ENCODE data around the gene CAMK2A. TPM values are rescaled to one million over a fixed set of nuclear protein-coding genes. Genes with fewer than 3 reads are reported as not detected.

Gene CAMK2A
- total RNA-seq, result not detected

DNA sequence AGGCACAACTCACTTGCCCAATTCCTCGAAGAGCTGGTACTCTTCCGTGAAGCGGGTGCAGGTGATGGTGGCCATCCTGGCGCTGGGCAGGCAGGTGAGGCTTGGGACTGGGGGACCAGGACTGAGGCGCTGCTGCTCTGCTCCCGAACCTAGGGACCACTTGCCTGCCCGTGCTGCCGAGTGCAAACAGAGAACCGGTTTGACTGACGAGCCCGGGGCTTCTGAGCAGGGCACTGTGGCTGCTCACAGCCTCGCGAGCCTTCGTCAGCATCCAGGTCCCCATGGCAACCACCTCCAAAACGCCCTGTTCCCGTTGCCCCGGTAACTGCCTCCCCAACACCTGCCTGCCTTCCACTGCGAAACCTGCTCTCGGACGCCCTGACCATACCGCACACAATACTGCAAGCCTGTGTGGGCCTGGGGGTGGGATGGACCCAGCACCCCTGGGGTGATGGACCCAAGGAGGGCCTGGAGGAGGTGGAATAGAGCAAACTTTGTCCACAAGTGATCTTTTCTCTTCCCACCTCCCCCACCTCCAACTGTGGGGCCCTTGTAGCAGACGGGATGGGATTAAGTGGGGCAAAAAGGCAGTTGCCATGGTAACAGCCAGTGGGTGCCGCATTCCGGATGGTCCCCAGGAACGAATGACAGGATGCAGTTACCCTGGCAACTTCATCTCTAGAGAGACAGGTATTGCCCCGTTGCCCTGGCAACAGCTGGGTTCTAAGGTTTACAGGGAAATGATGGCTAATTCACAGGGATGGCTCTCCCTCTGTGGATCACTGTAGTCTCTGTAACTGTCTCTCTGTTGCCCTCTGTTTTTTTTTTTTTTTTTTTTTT is at the start of gene CAMK2A:
Gene CAMK2A, minus strand, starts transcription at position 223 of the 840 bp plus-strand sequence. Its CDS starts 148 bp downstream, at position 75.
- CTCF ChIA-PET, result no interaction called here
- peaks cover 6% of the 10 kb centered on the region for H3K27me3 Mint-ChIP-seq

DNA sequence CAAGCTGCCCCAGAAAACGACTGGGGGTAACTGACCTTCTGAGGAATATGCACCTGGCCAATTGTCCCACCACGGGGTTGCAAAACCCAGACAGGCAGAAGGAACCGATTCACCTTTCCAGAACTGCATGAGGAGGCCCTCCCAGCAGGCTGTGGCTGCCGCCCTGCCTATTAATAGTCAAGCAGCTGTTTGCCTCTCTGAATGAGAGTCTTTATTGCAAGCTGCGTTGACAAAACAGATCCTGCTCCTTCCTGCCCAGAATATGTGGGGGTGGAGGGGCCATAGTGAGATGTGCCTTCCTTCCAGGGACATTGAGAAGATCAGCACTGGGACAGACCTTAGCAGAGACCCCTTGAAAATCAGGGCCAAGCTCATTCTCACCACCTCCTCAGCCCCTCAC is 49.6 kb upstream of the CAMK2A start:
- H3K27ac Mint-ChIP-seq, result no peak overlapping the region
- POLR2A ChIA-PET, result no interaction called here

More for the DNA sequence above, at the start of gene CAMK2A:
- no peaks in the 10 kb centered on the region for H3K4me1 Mint-ChIP-seq
- no peak for DNase-seq
- H3K27ac Mint-ChIP-seq, result no peak within 1 kb of the TSS
- no peak within 1 kb of the TSS for H3K4me3 Mint-ChIP-seq
- H3K36me3 Mint-ChIP-seq (ENCODE audit: low read depth), result no peaks in the 10 kb centered on the region
- POLR2A ChIA-PET, result no interaction called here
- no peaks in the 10 kb centered on the region for H3K9me3 Mint-ChIP-seq

GRCh38 chr5:150338546-150338945 is 49.0 kb upstream of the CAMK2A start:
- no peaks in the 10 kb centered on the region for H3K27me3 Mint-ChIP-seq
- peaks cover 26% of the 10 kb centered on the region for H3K4me1 Mint-ChIP-seq
- no peak overlapping the region for H3K4me3 Mint-ChIP-seq
- H3K9me3 Mint-ChIP-seq, result no peaks in the 10 kb centered on the region
- no peak for DNase-seq
- ChIA-PET POLR2A (no interaction called here), CTCF (no interaction called here)
- H3K36me3 Mint-ChIP-seq (ENCODE audit: low read depth), result no peaks in the 10 kb centered on the region
- H3K27ac Mint-ChIP-seq, result no peak overlapping the region

More for the DNA sequence above, 49.6 kb upstream of the CAMK2A start:
- Mint-ChIP-seq H3K36me3 (ENCODE audit: low read depth) (no peaks in the 10 kb centered on the region), H3K4me3 (no peak overlapping the region), H3K27me3 (no peaks in the 10 kb centered on the region), H3K4me1 (peaks cover 27% of the 10 kb centered on the region), H3K9me3 (no peaks in the 10 kb centered on the region)
- no peak for DNase-seq
- CTCF ChIA-PET, result interaction anchor here (1.3 kb wide), 1 partner anchor 13 kb away, joined by 4 read pairs; no protein-coding TSS in a partner anchor

GRCh38 chr5:150335778-150336177 is 46.2 kb upstream of the CAMK2A start:
- Mint-ChIP-seq H3K4me1 (peaks cover 1% of the 10 kb centered on the region), H3K36me3 (ENCODE audit: low read depth) (no peaks in the 10 kb centered on the region), H3K4me3 (no peak overlapping the region), H3K9me3 (no peaks in the 10 kb centered on the region), H3K27me3 (no peaks in the 10 kb centered on the region), H3K27ac (no peak overlapping the region)
- POLR2A ChIA-PET, result no interaction called here
- CTCF ChIA-PET, result interaction anchor here (1.7 kb wide), 1 partner anchor 14 kb away, joined by 4 read pairs; no protein-coding TSS in a partner anchor
- DNase-seq, result no peak

DNA sequence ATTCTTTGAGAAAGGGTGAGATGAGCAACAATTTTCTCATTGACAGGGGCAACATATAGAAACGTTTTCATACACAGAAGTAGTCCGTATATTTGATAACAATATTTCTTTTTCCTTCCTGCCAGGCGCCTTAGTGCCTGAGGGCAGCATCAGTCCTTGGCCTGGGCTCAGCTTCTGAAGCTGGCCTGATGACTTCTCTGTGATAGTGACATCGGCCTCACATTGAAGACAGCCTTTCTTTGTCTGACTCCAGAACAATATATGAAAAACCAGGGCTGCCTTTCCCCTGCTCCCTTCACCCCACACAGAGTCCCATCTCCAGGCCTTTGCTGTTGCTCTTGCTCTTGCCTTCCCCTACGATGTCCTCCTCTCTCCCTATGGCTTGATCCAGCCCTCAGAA is 43.8 kb upstream of the CAMK2A start:
- Mint-ChIP-seq H3K4me3 (no peak overlapping the region), H3K36me3 (ENCODE audit: low read depth) (no peaks in the 10 kb centered on the region), H3K9me3 (no peaks in the 10 kb centered on the region), H3K27ac (no peak overlapping the region), H3K27me3 (peaks cover 7% of the 10 kb centered on the region), H3K4me1 (no peaks in the 10 kb centered on the region)
- DNase-seq, result no peak
- ChIA-PET CTCF (no interaction called here), POLR2A (no interaction called here)

DNA sequence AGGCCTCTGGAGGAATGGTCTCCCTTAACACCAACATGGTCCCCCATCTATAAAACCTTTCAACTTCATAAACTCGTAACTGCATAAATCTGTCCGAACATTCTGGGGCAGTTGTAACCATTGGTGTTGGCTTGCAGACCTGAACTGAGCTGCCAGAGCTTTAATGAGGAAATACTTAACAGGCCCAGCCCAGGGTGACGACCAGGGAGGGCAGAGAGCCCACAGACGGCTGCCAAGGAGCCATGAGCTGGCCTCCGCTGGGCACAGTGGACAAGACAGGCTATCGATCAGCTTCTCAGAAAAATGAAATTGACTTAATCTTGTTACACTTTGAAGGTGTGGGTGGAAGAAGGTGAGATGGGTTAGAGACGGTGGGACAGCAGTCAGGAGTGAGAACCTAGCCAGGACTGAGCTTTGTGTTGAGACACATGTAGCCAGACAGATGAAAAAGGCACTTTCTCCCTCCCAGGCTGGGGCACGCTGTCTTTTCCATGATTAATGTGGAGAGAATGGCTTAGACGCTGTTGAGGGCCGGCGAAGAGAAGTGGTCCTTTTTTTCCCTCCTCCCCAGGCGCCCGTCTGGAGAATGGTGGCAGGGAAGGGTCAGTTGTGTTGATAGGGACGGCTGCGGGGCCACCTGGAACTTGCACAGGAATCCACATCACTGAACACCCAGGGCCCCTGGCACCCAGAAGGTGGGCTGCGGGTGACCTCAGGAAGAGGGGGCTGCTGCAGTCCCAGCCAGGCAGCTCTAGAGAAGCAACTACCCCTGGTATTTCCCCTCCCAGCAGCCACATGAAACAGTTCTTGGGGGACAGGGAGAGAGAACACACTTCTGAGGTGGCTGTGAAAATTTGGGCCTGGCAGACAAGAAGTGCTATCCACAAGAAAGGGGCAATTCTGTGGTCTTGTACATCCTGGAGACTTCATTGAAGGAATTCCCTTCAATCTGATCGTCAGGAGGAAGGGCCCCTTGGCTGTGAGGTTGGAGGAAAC is 40.6 kb upstream of the CAMK2A start:
- H3K4me1 Mint-ChIP-seq, result no peaks in the 10 kb centered on the region
- H3K36me3 Mint-ChIP-seq (ENCODE audit: low read depth), result no peaks in the 10 kb centered on the region
- DNase-seq, result no peak
- H3K27ac Mint-ChIP-seq, result no peak overlapping the region
- ChIA-PET POLR2A (no interaction called here), CTCF (no interaction called here)
- no peaks in the 10 kb centered on the region for H3K9me3 Mint-ChIP-seq
- H3K4me3 Mint-ChIP-seq, result no peak overlapping the region
- peaks cover 14% of the 10 kb centered on the region for H3K27me3 Mint-ChIP-seq

DNA sequence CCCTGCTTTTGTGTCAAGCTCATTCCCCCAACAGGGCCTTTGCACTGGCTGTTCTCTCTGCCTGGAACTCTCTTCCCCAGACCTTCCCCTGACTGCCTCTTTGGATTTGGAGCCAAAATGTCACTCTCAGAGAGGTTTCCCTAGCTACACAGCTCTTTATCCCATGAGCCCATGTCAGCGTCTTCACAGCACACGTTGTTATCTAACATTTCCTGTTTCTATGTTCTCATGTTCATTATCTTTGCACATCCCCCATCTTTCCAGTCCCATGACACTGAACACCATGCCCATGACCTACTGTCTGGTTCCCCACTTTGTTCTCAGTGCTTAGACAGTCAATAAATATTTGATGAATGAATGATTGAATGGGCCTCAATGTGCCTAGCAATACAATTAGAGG is 39.5 kb upstream of the CAMK2A start:
- Mint-ChIP-seq H3K9me3 (no peaks in the 10 kb centered on the region), H3K4me3 (no peak overlapping the region), H3K4me1 (no peaks in the 10 kb centered on the region), H3K36me3 (ENCODE audit: low read depth) (no peaks in the 10 kb centered on the region), H3K27ac (no peak overlapping the region), H3K27me3 (peaks cover 14% of the 10 kb centered on the region)
- CTCF ChIA-PET, result no interaction called here
- POLR2A ChIA-PET, result no interaction called here
- DNase-seq, result no peak

- Mint-ChIP-seq H3K27me3 (peaks cover 14% of the 10 kb centered on the region), H3K27ac (no peak overlapping the region), H3K36me3 (ENCODE audit: low read depth) (no peaks in the 10 kb centered on the region), H3K9me3 (no peaks in the 10 kb centered on the region), H3K4me1 (no peaks in the 10 kb centered on the region), H3K4me3 (no peak overlapping the region)
- CTCF ChIA-PET, result no interaction called here
- POLR2A ChIA-PET, result no interaction called here
- no peak for DNase-seq
These were observed 38.9 kb upstream of the CAMK2A start for GRCh38 chr5:150328515-150328914.

DNA sequence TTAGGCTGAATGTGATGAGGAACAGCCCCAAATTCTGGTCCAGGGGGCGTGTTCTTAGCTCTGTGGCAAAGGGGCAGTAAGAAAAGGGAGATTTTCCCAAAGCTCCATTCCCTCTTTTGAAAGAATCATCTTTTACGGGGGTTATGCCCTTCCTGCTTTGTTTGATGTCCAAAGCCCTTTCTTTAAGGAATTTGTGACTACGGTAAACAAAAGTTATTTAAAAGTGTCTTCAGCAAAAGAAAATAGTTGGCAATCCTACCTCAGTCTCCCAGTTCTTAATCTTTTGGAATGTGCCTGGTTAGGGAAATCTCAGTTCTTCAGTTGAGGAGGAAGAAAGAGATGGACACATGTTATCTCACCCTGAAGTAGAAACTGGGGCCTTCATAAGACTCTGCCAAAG is 37.6 kb upstream of the CAMK2A start:
- Mint-ChIP-seq H3K36me3 (ENCODE audit: low read depth) (no peaks in the 10 kb centered on the region), H3K9me3 (no peaks in the 10 kb centered on the region), H3K4me1 (peaks cover 2% of the 10 kb centered on the region), H3K27me3 (peaks cover 14% of the 10 kb centered on the region), H3K4me3 (no peak overlapping the region), H3K27ac (no peak overlapping the region)
- ChIA-PET CTCF (no interaction called here), POLR2A (no interaction called here)
- DNase-seq, result no peak

DNA sequence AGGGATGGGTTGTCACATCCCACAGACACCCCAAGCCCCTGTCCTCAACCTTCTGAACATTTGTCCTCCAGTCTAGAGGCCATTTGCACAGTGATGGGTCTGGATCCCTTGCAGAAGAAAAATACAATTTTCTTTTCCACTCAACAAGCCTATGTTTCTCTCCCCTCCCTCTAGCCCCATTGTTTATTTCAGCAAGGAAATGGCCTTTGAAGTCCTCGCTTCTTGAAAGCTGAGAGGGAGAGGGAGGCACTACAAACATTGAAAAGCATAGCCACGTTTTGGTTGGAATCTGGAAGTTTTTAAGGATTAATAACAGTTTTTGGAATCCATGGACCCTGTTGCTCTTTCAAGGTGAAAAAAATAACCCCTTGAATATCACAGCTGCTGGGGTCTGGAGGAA is 37.1 kb upstream of the CAMK2A start:
- Mint-ChIP-seq H3K27ac (no peak overlapping the region), H3K36me3 (ENCODE audit: low read depth) (no peaks in the 10 kb centered on the region), H3K4me3 (no peak overlapping the region), H3K9me3 (no peaks in the 10 kb centered on the region), H3K27me3 (peaks cover 14% of the 10 kb centered on the region), H3K4me1 (peaks cover 6% of the 10 kb centered on the region)
- DNase-seq, result no peak
- CTCF ChIA-PET, result no interaction called here
- POLR2A ChIA-PET, result no interaction called here

DNA sequence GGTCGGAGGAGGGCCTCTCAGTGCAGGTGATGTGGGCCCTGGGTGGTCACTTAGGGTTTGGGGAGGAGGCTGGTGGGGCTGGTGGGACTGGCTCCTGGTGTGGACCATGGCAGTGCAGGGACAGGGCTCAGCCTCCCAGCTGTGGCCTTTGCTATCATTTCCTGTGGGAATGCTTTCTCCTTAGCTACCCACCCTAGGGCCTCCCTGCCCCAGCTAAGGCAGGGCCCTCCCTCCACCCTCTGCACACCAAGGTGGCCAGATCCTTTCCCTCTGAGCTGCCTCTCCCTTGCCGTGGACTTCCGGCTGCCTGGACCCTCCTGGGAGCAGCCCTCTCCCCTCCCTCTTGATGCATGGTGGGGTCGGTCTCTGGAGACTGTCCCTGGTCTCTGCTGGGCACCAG is 35.9 kb upstream of the CAMK2A start:
- Mint-ChIP-seq H3K4me3 (no peak overlapping the region), H3K27me3 (peaks cover 14% of the 10 kb centered on the region), H3K27ac (no peak overlapping the region), H3K36me3 (ENCODE audit: low read depth) (no peaks in the 10 kb centered on the region), H3K9me3 (no peaks in the 10 kb centered on the region), H3K4me1 (peaks cover 6% of the 10 kb centered on the region)
- ChIA-PET CTCF (no interaction called here), POLR2A (no interaction called here)
- no peak for DNase-seq

DNA sequence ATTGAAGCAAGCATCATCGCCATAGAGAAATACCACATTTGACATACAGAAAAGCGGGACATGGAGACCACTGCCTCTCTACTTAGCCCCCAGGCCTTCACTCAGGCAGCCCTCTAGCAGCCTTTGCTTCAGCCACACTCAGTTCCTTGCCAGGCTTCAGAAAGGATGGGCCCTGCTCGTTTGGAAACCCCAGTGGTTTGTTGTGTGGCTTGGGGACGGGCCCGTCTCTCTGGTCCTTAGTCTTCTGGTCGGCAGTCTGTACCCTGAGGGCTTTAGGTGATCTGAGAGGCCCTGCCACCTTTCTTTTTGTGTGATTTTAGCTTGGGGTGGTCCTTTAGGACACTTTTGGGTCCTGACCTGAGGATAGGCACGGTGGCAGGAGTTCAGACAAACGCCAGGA is 34.2 kb upstream of the CAMK2A start:
- ChIA-PET CTCF (no interaction called here), POLR2A (no interaction called here)
- Mint-ChIP-seq H3K27me3 (peaks cover 8% of the 10 kb centered on the region), H3K27ac (no peak overlapping the region), H3K9me3 (no peaks in the 10 kb centered on the region), H3K4me3 (no peak overlapping the region), H3K4me1 (peaks cover 6% of the 10 kb centered on the region), H3K36me3 (ENCODE audit: low read depth) (no peaks in the 10 kb centered on the region)
- no peak for DNase-seq

GRCh38 chr5:150323092-150323491 is 33.5 kb upstream of the CAMK2A start:
- CTCF ChIA-PET, result no interaction called here
- no peaks in the 10 kb centered on the region for H3K9me3 Mint-ChIP-seq

More at GRCh38 chr5:150323092-150323491, 33.5 kb upstream of the CAMK2A start:
- H3K27me3 Mint-ChIP-seq, result peaks cover 11% of the 10 kb centered on the region
- H3K36me3 Mint-ChIP-seq (ENCODE audit: low read depth), result no peaks in the 10 kb centered on the region
- peaks cover 6% of the 10 kb centered on the region for H3K4me1 Mint-ChIP-seq
- no peak overlapping the region for H3K4me3 Mint-ChIP-seq
- no peak overlapping the region for H3K27ac Mint-ChIP-seq
- POLR2A ChIA-PET, result no interaction called here
- DNase-seq, result no peak

All from activated CD4-positive, alpha-beta memory T cell treated with anti-CD3 and anti-CD28 coated beads, Interleukin-2, amount 10 ng/mL, durations not matched to agents 7 days and 5 days (primary cell).